SK-N-SH (cell line): Measurements from ENCODE around the gene DOP1B.
"Not testable (repeated sequence)": the region's sequence is repeated elsewhere in the genome, so short reads cannot be mapped to it uniquely, and the experiment has no call there.

Experiments
- CHD2 ChIP-seq: fragments of 150-350 bp; IDR thresholded peaks from 2 replicates; pipeline ENCODE4 v1.6.1; 2018; ENCODE audit warnings: low read length; ENCODE audit not compliant: partially characterized antibody
- CTCF ChIP-seq: fragments of 200-600 bp; sonication (generic); IDR thresholded peaks from 2 replicates; pipeline ENCODE4 v1.6.1; 2017; ENCODE audit warnings: antibody characterized with exemption, mild to moderate bottlenecking, moderate library complexity
- EZH2phosphoT487 ChIP-seq: fragments of 200-600 bp; sonication (generic); IDR thresholded peaks from 2 replicates; pipeline ENCODE4 v1.6.1; 2017; ENCODE audit warnings: low read depth, mixed run types, mild to moderate bottlenecking, antibody characterized with exemption, moderate library complexity, borderline replicate concordance
- GABPA ChIP-seq: IDR thresholded peaks from 2 replicates; pipeline ENCODE4 v1.4.0; 2012; ENCODE audit warnings: low read depth, mild to moderate bottlenecking
- MEF2A ChIP-seq: IDR thresholded peaks from 2 replicates; pipeline ENCODE4 v1.4.0; 2012; ENCODE audit warnings: low read depth, borderline replicate concordance
- POLR2AphosphoS5 ChIP-seq: IDR thresholded peaks from 2 replicates; pipeline ENCODE4 v1.6.1; 2012; ENCODE audit warnings: low read depth, low read length
- RCOR1 ChIP-seq: fragments of 150-350 bp; IDR thresholded peaks from 2 replicates; pipeline ENCODE4 v1.6.1; 2017; ENCODE audit warnings: antibody characterized with exemption, low read length
- RXRA ChIP-seq: IDR thresholded peaks from 2 replicates; pipeline ENCODE4 v1.4.0; 2012; ENCODE audit warnings: low read depth, mild to moderate bottlenecking, borderline replicate concordance
- USF2 ChIP-seq: fragments of 150-350 bp; IDR thresholded peaks from 2 replicates; pipeline ENCODE4 v1.6.1; 2017; ENCODE audit warnings: antibody characterized with exemption, low read length, low read depth, borderline replicate concordance
- ZBTB33 ChIP-seq: IDR thresholded peaks from 2 replicates; pipeline ENCODE4 v1.4.0; 2012; ENCODE audit warnings: low read depth, borderline replicate concordance

- TF ChIP-seq CTCF, POLR2AphosphoS5, EZH2phosphoT487, MEF2A, RXRA, USF2, RCOR1, ZBTB33, CHD2, GABPA: not testable (repeated sequence)
These were observed 25.8 kb upstream of the DOP1B start for GRCh38 chr21:36130839-36131238.
